NCI-H2029 treated with DMSO at 0.1 percent for 48 hours (cell line): ENCODE results near the gene PRELID3B.
A peak's percentile ranks its signal among the peaks of the same experiment; 100 is the strongest.
"Not testable (repeated sequence)": the region's sequence is repeated elsewhere in the genome, so short reads cannot be mapped to it uniquely, and the experiment has no call there.

Experiments used
- DNase-seq: peaks from one replicate; lab custom pipeline; 2025; lab: John Stamatoyannopoulos, UW

PRELID3B gene

GRCh38 chr20:59048681-59049030, 6.1 kb upstream of the PRELID3B start:
- no peak for DNase-seq

GRCh38 chr20:59047938-59048680, 5.5 kb upstream of the PRELID3B start:
- no peak for DNase-seq

GRCh38 chr20:59046862-59047261, 4.3 kb upstream of the PRELID3B start:
- no peak for DNase-seq

- no peak for DNase-seq
These were observed 2.2 kb upstream of the PRELID3B start for GRCh38 chr20:59044796-59045195.

- no peak for DNase-seq
These were observed 1.7 kb upstream of the PRELID3B start for GRCh38 chr20:59044295-59044694.

- no peak for DNase-seq
These were observed 1.1 kb upstream of the PRELID3B start for GRCh38 chr20:59043698-59044097.

GRCh38 chr20:59042796-59043631, 428 bp upstream of the PRELID3B start:
- DNase-seq: peak; percentile 66

GRCh38 chr20:59041487-59041886, 1.1 kb downstream of the PRELID3B start:
- not testable (repeated sequence) for DNase-seq

- DNase-seq: no peak
These were observed 1.9 kb downstream of the PRELID3B start for GRCh38 chr20:59040667-59041066.

GRCh38 chr20:59039233-59039632, 3.4 kb downstream of the PRELID3B start:
- DNase-seq: no peak

GRCh38 chr20:59037386-59037785, 5.2 kb downstream of the PRELID3B start:
- DNase-seq: no peak

GRCh38 chr20:59035381-59035780, 7.2 kb downstream of the PRELID3B start:
- no peak for DNase-seq

GRCh38 chr20:59033616-59034165, 8.9 kb downstream of the PRELID3B start:
- DNase-seq: no peak

- no peak for DNase-seq
These were observed 9.5 kb downstream of the PRELID3B start for GRCh38 chr20:59033093-59033492.

- peak; percentile 15 for DNase-seq
These were observed 9.9 kb downstream of the PRELID3B start for GRCh38 chr20:59032713-59033059.

GRCh38 chr20:59032023-59032712, 10.4 kb downstream of the PRELID3B start, which contains the start of gene ATP5F1E:
TSS of gene ATP5F1E (minus strand) at chr20:59032335. CDS start at chr20:59032251, 84 bp downstream.
- DNase-seq: peak; percentile 84

- no peak for DNase-seq
These were observed 11.0 kb downstream of the PRELID3B start for GRCh38 chr20:59031564-59032022.

- DNase-seq: no peak
These were observed 11.5 kb downstream of the PRELID3B start for GRCh38 chr20:59030911-59031563.

GRCh38 chr20:59028812-59029211, 13.8 kb downstream of the PRELID3B start:
- no peak for DNase-seq

- DNase-seq: no peak
These were observed 14.8 kb downstream of the PRELID3B start for GRCh38 chr20:59027741-59028320.
